MM.1S (cell line): ENCODE results near the gene CDS2.
"Not testable (repeated sequence)": the region's sequence is repeated elsewhere in the genome, so short reads cannot be mapped to it uniquely, and the experiment has no call there.

Experiments used
- EZH2 ChIP-seq: fragments of 300-600 bp; sonication (generic); optimal IDR thresholded peaks from 2 replicates; pipeline ENCODE3; 2017; ENCODE audit warnings: low read depth, mild to moderate bottlenecking, antibody characterized with exemption, low read length, mixed read lengths
- TF ChIP-seq, protein P1 (sequence below): fragments of 300-600 bp; sonication (generic); IDR thresholded peaks from 2 replicates; pipeline ENCODE4 v1.5.1; 2016; ENCODE audit warnings: antibody characterized with exemption, low read length, mixed read lengths

GRCh38 chr20:5099009-5099408, 27.8 kb upstream of the CDS2 start:
- TF ChIP-seq, protein P1, sequence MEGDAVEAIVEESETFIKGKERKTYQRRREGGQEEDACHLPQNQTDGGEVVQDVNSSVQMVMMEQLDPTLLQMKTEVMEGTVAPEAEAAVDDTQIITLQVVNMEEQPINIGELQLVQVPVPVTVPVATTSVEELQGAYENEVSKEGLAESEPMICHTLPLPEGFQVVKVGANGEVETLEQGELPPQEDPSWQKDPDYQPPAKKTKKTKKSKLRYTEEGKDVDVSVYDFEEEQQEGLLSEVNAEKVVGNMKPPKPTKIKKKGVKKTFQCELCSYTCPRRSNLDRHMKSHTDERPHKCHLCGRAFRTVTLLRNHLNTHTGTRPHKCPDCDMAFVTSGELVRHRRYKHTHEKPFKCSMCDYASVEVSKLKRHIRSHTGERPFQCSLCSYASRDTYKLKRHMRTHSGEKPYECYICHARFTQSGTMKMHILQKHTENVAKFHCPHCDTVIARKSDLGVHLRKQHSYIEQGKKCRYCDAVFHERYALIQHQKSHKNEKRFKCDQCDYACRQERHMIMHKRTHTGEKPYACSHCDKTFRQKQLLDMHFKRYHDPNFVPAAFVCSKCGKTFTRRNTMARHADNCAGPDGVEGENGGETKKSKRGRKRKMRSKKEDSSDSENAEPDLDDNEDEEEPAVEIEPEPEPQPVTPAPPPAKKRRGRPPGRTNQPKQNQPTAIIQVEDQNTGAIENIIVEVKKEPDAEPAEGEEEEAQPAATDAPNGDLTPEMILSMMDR: not testable (repeated sequence)
- TF ChIP-seq EZH2: not testable (repeated sequence)
